A673 (cell line): ENCODE data around the gene SLC39A6. TPM values are rescaled to one million over a fixed set of nuclear protein-coding genes. Genes with fewer than 3 reads are reported as not detected.

Experiments
- BruUV-seq: library from RNA; stranded (reverse); fragments of 400-500 nt; replicated peaks from 2 replicates; lab custom pipeline; 2021; lab: Mats Ljungman, UMichigan
- CTCF ChIA-PET: fragments of 300-600 bp; sonication (Branson Sonifier 250); formaldehyde crosslinking; loops from one replicate; lab custom pipeline; 2022; ENCODE audit warnings: antibody characterized with exemption; lab: Charles Lee
- POLR2A ChIA-PET: fragments of 300-600 bp; sonication (Branson Sonifier 250); formaldehyde crosslinking; loops from one replicate; lab custom pipeline; 2022; ENCODE audit warnings: antibody characterized with exemption; ENCODE audit not compliant: low non-redundant PET; lab: Charles Lee
- DNase-seq: peaks from one replicate; pipeline ENCODE4 v3.0.0-alpha.2; 2015; ENCODE audit warnings: low spot score
- H3K27ac ChIP-seq: fragments of 200-600 bp; sonication (generic); 2 replicates; pipeline ENCODE4 v1.5.1; 2016; ENCODE audit warnings: mixed run types, low read depth, mild to moderate bottlenecking, mixed read lengths, antibody characterized with exemption, low read length; ENCODE audit not compliant: poor library complexity, severe bottlenecking
- H3K27me3 ChIP-seq: fragments of 200-600 bp; sonication (generic); replicated peaks from 2 replicates; pipeline ENCODE4 v1.6.1; 2017; ENCODE audit warnings: mixed run types, low read depth, mild to moderate bottlenecking, mixed read lengths, antibody characterized with exemption, low read length; ENCODE audit not compliant: insufficient read depth, poor library complexity
- H3K36me3 ChIP-seq: fragments of 200-600 bp; sonication (generic); 2 replicates; pipeline ENCODE4 v1.6.1; 2016; ENCODE audit warnings: mixed run types, mild to moderate bottlenecking, mixed read lengths, antibody characterized with exemption, low read length; ENCODE audit not compliant: insufficient read depth, poor library complexity, severe bottlenecking
- H3K4me1 ChIP-seq: fragments of 200-600 bp; sonication (generic); 2 replicates; pipeline ENCODE4 v1.6.1; 2017; ENCODE audit warnings: mixed run types, mild to moderate bottlenecking, mixed read lengths, antibody characterized with exemption, low read length; ENCODE audit not compliant: insufficient read depth, poor library complexity, severe bottlenecking
- H3K4me3 ChIP-seq: fragments of 200-600 bp; sonication (generic); 2 replicates; pipeline ENCODE4 v1.5.1; 2016; ENCODE audit warnings: low read depth, mixed run types, mild to moderate bottlenecking, mixed read lengths, low read length; ENCODE audit not compliant: poor library complexity, severe bottlenecking
- H3K9me3 ChIP-seq: fragments of 200-600 bp; sonication (generic); 2 replicates; pipeline ENCODE4 v1.6.1; 2016; ENCODE audit warnings: mixed run types, low read depth, mild to moderate bottlenecking, mixed read lengths, antibody characterized with exemption, low read length; ENCODE audit not compliant: poor library complexity, severe bottlenecking
- CTCF ChIP-seq: fragments of 300-800, 200-600 bp; sonication (generic); conservative IDR thresholded peaks from 2 replicates; pipeline ENCODE4 v1.5.1; 2017; ENCODE audit warnings: low read depth, mild to moderate bottlenecking, antibody characterized with exemption, low read length, moderate library complexity, mixed read lengths
- EZH2 ChIP-seq: fragments of 200-600 bp; sonication (generic); IDR thresholded peaks from 2 replicates; pipeline ENCODE4 v1.6.1; 2017; ENCODE audit warnings: borderline replicate concordance, low read depth, mild to moderate bottlenecking, mixed read lengths, antibody characterized with exemption, low read length; ENCODE audit not compliant: poor library complexity, severe bottlenecking
- intact Hi-C: fragments of 100-400 bp; cut with micrococcal nuclease; formaldehyde crosslinking; loops from one replicate; pipeline ENCODE4 v1.10.0; 2022; ENCODE audit not compliant: unreplicated experiment
- total RNA-seq: library from RNA; stranded (reverse); gene quantifications from 2 replicates; pipeline ENCODE4 v1.2.3, GENCODE V29; 2021

SLC39A6 gene
- total RNA-seq, 1 experiment from 2014 or later: 70.7 TPM

GRCh38 chr18:36127836-36128529 lies 1.2 kb downstream of the SLC39A6 start:
- peaks cover 20% of the 10 kb centered on the region for H3K36me3 ChIP-seq
- intact Hi-C loops: no loop called here
- H3K4me3 ChIP-seq: peak overlapping the region; percentile 83
- H3K9me3 ChIP-seq: no peaks in the 10 kb centered on the region
- CTCF ChIA-PET: interaction anchor here (1.1 kb wide), 1 partner anchor 110 kb away, joined by 3 read pairs; no protein-coding TSS in a partner anchor
- H3K4me1 ChIP-seq: peaks cover 9% of the 10 kb centered on the region
- H3K27me3 ChIP-seq: no peaks in the 10 kb centered on the region
- no TSS peak for BruUV-seq
- H3K27ac ChIP-seq: no peak overlapping the region
- TF ChIP-seq CTCF: no peak
- no peak for TF ChIP-seq EZH2
- POLR2A ChIA-PET: no interaction called here
- no peak for DNase-seq

DNA sequence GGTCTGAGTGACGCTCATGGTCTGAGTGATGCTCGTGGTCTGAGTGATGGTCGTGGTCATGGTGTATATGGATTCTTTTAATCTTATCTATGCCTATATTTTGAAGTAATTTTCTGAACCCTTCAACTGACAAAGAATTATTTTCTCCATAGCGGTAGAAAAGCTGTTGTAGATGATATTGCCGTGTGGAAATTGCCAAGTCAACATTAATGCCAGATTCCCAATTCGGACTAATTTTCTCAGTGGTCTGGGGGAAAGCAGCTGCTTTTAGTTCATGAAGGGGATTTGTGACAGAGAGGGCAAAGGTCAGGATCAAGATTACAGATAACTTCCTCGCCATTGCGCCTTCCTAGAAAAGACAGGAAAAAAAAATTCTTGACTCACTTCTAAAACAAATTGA lies 2.5 kb downstream of the SLC39A6 start:
- H3K27me3 ChIP-seq: no peaks in the 10 kb centered on the region
- no peaks in the 10 kb centered on the region for H3K9me3 ChIP-seq
- H3K4me3 ChIP-seq: no peak overlapping the region
- peaks cover 33% of the 10 kb centered on the region for H3K36me3 ChIP-seq
- peaks cover 9% of the 10 kb centered on the region for H3K4me1 ChIP-seq
- TF ChIP-seq EZH2 (no peak), CTCF (no peak)
- POLR2A ChIA-PET: no interaction called here
- DNase-seq: no peak
- intact Hi-C loops: no loop called here
- no peak overlapping the region for H3K27ac ChIP-seq
- TSS peak; percentile 26 for BruUV-seq
- CTCF ChIA-PET: no interaction called here

GRCh38 chr18:36124841-36125240 lies 4.3 kb downstream of the SLC39A6 start:
- POLR2A ChIA-PET: no interaction called here
- CTCF ChIA-PET: no interaction called here

More at GRCh38 chr18:36124841-36125240, 4.3 kb downstream of the SLC39A6 start:
- BruUV-seq: no TSS peak
- H3K27me3 ChIP-seq: no peaks in the 10 kb centered on the region
- no peaks in the 10 kb centered on the region for H3K9me3 ChIP-seq
- no peak overlapping the region for H3K4me3 ChIP-seq
- peaks cover 3% of the 10 kb centered on the region for H3K4me1 ChIP-seq
- peaks cover 43% of the 10 kb centered on the region for H3K36me3 ChIP-seq
- no peak overlapping the region for H3K27ac ChIP-seq
- no peak for DNase-seq
- no peak for TF ChIP-seq EZH2
- no peak for TF ChIP-seq CTCF
- intact Hi-C loops: no loop called here
